HG02623 (cell line): ENCODE results near the gene TNPO3.
"Not testable (repeated sequence)": the region's sequence is repeated elsewhere in the genome, so short reads cannot be mapped to it uniquely, and the experiment has no call there.

Source experiments
- ATAC-seq: cut with Tn5 transposase; IDR thresholded peaks from one replicate; pipeline ENCODE4 v1.9.1; 2021; ENCODE audit warnings: moderate library complexity; ENCODE audit not compliant: unreplicated experiment

Gene TNPO3

DNA sequence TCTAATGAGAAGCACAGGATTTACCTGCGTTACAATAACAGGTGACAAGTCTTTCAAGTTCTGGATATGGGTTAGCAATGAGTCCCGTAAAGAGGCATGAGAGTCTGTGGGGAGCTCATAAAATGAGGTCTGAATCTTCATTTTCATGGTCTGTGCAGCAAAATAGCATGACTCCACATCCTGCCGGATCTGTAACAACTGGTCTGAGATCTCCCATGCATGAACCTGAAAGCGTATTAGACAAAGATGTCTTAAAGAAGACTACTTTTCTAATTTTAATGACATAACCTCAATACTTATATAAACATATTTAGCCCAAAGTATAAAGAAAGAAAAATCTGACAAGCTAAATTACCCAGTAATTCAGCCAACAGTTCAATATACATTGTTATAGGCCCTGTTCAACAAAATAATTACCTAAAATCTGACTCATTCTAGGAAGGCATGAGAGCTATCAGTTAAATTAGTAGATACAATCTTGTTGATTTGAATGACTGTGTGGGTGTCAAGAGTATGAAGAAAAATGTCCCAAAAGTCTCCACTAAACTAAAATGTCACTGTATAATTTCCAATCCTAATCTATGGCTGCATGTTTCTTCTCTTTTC, 36.9 kb downstream of the TNPO3 start:
- peak; percentile 57 for ATAC-seq

DNA sequence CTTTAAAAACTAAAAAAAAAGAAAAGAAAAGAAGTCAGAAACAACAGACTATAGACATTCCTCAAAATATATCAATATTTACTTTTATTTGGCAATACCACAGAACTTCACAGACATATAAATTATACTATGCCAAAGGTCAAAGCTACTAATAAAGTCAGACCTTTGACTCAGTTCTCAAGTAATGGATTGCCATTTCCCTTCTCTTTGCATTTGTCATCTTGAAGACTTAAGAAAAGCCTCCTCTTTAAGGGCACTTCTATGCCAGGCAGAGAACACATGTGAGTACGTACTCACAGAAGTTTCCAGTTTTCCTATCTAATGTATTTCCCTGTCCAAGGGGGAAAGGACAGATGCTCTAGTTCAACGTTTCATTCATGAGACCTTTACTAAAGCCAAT, 37.6 kb downstream of the TNPO3 start:
- no peak for ATAC-seq

DNA sequence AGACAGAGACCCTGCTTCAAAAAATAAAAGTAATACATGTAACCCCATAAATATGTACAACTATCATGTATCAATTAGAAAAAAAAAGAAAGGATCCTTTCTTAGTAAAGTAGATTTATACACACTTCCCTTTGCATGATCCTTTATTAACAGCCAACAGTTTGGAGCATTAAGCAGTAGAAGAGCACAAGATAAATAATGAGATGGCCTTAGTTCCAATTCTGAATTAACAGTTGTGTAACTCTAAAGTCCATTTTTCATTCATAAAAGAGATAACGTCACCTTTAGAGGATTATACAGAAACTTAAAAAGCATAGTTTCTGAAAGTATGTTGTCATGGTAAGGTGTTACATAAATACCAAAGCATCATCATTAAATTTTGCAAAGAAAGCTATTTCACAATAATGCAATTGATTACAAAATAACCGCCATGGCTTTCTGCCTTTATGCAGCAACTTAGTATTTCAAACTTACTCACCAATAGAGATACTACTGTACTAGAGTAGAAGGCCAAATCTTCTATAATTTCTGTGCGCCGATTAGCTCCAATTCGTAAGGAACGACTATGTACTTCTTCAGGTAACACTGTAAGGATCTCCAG, 40.3 kb downstream of the TNPO3 start:
- no peak for ATAC-seq

DNA sequence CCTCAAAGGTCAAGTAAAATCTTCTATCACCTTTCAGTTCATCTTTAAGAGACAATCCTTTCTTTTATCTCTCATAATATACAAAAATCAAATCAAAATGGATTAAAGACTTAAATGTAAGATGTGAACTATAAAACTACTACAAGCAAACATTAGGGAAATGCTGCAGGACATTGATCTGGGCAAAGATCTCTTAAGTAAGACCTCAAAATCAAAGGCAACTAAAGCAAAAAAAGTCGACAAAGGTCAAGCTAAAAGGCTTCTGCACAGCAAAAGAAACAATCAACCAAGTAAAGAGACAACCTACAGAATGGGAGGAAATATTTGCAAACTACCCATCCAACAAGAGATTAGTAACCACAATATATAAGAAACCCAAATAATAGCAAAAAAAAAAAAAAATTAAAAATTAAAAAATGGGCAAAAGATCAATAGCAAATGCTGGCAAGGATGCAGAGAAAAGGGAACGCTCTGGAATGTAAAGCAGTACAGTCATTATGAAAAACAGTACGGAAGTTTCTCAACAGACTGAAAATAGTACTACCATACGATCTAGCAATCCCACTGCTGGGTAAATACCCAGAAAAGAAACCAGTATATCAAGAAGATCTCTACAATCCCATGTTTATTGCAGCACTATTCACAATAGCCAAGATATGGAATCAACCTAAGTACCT, 41.7 kb downstream of the TNPO3 start:
- ATAC-seq, result no peak

DNA sequence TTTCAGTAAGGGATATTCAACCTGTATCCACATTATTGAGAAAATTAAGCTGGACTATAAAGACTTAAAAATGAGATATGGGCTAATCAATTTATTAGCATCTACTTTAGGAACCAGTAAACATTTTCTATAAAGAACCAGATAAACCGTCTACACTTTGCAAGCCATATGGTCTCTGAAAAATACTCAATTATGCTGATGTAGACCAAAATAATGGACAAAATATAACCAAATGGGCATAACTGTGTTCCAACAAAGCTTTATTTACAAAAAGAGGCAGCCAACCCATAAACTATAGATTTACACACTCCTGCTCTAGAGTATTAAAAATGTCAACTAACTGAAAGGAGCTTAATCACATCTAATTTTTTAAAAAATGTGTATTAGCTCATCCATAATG, 42.3 kb downstream of the TNPO3 start:
- ATAC-seq, result no peak

DNA sequence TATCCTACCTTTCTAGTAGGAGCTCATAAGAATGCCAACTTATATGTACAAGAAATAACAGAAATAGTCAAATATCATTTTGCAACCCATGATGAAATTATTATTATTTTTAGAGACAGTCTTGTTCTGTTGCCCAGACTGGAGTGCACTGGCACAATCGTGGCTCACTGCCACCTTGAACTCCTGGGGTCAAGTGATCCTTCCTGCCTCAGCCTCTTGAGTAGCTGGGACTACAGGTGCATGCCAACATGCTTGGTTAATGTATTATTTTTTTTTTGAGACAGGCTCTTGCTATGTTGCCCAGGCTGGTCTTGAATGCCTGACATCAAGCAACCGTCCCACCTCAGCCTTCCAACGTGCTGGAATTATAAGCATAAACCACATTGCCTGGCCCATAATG, 44.8 kb downstream of the TNPO3 start:
- no peak for ATAC-seq

DNA sequence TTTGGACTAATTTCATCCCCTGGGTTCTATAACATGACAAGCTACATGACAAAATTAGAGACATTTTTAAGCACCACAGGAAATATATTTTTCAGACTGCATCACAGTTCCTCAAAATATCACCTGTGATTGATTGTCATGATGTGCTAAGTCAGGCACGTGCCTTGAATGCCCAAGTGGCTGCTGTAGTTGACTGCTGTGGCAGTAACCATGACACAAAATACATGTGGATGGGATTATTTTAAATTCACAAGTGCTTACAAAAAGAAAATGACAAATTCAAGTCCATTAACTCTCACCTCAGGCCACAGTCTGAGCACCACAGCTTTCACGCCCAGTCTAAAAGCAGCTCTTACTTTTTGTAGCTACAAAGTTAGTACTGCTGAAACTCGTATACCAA, 45.5 kb downstream of the TNPO3 start:
- ATAC-seq, result peak; percentile 56

DNA sequence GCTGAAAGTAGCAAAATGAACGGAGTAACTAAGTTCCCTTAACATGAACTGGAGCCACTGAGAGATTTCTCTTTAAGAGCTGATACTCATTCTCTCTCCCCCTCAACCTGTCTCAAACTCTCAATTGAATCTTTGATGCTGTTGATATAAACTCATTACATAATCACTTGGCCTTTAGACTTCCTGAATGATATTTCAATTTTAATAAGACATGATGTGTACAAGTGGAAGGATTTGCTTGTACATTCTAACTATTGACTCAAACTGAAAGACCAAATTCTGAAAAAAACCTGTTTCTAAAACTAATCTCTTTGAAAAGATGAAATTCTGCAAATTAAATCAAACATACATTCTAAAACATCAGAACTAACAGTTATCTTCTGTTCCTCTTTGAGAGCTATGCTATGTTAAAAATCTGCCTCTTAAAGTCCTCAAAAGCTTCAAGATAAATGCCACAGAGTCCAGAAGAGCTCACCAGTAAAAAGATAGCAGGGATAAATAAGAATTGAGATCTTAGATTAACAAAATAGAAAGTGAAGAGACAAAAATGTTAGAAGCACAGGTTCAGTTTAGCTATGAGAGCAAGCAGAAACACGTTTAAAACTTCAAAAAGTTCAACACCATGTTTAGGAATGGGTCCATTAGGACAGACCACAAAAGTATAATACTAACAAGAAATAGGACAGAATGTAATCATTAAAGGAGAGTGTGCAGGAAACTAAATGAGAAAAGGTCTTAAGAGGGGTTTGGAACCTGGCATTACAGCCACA, 46.1 kb downstream of the TNPO3 start:
- peak; percentile 4 for ATAC-seq

DNA sequence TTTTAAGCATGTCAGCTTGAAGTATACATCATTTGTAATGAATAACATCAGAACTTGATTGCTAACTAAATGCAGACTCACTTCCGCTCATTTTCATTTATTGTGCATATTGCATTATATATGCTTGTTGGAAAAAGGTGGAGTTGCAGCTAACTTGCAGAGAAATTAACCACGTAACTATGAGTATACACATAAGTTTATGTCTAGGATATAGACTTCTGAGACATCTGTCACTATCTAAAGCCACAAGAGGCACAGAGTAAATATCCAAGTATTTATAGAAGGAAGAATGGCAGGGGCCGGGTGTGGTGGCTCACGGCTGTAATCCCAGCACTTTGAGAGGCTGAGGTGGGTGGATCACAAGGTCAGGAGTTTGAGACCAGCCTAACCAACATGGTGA, 47.3 kb downstream of the TNPO3 start:
- ATAC-seq, result no peak

DNA sequence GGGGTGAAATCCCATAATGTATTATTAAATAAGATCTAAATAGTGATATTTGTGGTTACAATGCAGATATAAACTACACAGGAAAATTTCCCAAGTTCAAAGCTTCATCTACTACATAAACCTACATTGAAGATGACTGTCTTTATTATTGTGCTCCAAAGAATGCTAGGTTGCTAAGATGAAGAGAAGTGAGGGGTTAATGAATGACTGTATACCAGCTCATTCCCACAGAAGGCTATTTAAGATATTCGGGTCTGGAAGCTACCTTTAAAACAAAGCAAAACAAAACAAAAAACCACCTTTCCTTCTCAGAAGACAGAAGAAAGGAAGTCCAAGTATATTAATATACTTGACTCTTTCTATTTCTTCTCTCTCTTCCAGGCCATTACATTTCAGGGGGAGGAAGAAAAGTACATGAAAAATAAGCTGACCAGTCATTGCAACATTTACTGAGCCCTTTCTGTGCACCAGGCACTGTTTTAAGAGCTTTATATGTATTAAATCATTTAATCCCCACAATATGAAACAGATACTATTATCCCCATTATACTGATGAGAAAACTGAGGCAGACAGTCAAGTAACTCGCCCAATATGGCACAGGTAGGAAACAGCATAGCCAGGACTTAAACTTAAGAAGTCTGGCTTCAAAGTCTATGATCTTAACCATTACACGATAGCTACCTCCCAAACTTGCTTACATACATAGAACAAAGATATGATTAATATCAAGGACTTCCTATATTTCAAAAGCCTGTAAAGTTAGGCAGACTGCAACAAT, 48.1 kb downstream of the TNPO3 start:
- no peak for ATAC-seq

DNA sequence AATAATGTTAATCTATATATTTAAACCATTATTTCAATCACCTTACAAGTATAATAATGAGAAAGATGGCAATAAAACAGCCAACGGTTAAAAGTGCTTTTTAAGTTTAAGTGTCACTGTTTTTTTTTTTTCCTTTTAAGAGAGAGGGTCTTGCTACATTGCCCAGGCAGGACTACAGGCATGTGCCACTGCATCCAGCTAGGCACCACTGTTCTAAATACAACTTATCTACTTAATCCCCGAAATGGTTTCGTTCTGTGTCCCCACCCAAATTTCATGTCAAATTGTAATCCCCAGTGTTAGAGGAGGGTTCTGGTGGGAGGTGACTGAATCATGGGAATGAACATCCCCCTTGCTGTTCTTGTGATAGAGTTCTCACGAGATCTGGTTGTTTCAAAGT, 49.7 kb downstream of the TNPO3 start:
- no peak for ATAC-seq

DNA sequence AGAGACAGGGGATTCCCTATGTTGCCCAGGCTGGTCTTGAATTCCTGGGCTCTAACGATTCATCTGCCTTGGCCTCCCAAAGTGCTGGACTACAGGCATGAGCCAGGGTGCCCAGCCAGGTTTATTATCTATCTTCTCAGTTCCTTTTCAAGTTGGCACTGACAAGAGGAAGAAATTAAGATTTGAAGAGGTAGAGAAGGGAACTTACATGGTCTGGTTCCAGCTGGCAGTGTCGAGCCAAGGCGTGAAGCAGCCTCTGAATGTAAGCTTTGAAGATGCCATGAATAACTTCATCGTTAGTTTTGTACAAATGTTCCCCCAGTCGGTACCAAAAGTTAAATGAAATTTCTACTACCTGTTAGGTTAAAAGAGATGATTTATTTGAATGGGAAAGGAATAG, 57.7 kb downstream of the TNPO3 start:
- ATAC-seq, result no peak

DNA sequence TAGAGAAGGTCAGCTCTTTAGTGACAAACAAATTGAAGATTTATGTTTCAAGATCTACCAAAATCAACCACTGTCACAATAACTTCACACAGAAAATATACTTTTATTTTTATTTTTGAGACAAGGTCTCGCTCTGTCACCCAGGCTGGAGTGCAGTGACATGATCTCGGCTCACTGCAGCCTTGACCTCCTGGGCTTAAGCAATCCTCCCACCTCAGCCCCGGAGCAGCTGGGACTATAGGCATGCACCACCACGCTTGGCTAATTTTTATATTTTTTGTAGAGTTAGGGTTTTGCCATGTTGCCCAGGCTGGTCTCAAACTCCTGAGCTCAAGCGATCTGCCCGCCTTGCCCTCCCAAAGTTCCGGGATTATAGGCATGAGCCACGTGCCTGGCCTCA, 60.4 kb downstream of the TNPO3 start:
- not testable (repeated sequence) for ATAC-seq

DNA sequence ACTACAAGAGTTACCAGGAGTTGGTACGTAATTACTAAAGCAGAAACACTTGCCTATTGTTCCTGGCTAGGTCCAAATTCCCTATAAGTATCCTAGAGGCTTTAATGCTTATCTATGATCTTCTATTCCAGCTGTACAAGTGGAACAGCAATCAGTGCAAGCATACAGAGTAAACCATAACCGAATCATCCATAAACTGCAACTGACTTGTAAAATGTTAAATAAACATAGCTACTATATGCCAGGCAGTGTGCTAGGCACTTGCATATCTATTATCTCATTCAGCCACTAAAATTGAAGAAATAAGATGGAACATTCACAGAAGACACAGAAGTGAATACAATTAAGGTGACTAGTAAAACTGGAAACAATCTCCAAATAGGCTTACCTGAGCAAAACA, 61.5 kb downstream of the TNPO3 start:
- no peak for ATAC-seq

DNA sequence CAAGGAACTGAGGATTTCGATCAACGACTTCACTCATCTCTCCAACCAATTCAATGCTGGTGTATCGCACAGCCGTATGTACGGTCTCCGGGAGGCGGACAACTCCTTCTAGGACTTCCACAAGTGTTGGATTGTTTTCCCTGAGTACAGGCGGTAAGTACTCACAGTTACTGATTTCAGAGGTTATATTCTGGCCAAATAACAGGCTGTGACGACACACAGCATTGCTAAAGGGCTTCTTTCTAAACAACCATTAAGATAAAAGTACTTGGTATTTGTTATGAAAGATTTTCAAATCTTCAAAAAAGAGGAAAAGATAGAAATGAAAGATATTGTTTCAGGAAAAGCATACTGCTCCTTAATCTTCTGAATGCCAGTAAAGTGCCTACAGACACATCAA, 65.0 kb downstream of the TNPO3 start:
- ATAC-seq, result no peak

DNA sequence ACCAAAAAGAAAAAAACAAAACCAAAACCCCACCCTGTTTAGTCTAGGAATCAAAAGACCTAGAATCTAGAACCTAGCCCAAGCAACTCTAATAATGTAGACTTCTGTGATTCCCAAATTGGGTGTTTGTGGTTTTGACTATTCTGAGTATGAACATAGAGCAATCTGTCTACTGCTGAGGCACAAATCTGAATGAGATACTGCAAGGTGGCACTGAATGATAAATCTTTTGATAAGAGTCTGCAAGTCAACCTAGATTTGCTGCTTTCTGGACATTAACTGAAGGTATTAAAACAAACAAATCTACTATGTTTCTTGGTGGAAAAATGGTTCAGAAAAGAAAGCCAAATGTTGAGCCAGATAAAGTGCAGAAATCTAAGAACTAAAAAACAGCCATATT, 66.5 kb downstream of the TNPO3 start:
- no peak for ATAC-seq

DNA sequence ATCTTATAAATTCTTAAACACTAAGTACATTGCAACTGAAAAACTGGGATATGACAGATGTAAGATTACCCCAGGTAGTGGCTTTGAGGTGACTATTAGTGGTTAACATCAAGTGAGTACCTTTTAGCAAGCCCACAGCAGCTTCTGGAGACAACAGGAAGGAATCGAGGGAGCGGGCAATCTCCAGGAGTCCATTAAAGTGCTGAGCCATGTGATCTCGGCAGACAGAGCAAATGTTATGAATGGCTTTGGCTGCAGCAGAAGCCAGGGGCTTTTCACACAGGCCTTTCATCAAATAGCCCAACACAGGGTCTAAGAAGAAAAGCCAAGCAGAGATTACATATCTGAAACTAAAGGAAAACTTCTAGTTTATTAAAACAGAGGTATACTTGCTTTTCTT, 68.3 kb downstream of the TNPO3 start:
- ATAC-seq, result no peak

DNA sequence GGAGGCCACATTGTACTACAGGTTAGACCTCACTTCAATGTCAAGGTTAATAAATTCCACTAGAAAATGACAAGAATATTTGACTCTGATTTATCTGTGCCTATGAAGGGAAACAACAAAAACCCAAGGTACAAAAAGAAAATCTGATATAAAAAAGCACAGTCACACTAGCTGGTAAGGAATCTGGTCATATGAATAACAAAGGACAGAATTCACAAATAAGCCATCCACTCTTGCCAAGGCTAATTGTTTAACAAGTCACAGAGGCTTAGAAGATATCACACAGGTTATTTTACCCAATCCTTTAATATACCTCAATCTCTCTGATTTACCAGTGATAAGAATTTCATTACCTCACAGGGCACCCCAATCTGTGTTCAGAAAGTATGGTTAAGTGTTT, 69.3 kb downstream of the TNPO3 start:
- ATAC-seq, result no peak

DNA sequence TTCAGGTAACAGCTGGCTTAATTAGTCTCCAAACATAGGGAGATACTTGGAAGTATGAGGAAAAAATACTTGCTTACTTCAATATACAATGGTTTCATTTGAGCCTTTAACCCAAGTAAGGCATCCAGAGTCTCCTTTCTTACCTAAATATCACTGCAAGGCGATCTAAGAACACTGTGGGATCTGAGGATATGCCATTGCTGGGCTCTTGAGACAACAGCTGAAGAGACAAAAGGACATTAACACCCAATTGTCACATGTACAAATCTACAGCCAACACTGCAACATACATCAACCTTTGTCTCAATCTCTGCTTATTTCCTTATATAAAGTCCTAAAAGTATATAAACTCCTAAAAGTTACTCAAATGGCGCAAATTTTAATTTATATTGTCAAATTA, 72.8 kb downstream of the TNPO3 start:
- ATAC-seq, result no peak

DNA sequence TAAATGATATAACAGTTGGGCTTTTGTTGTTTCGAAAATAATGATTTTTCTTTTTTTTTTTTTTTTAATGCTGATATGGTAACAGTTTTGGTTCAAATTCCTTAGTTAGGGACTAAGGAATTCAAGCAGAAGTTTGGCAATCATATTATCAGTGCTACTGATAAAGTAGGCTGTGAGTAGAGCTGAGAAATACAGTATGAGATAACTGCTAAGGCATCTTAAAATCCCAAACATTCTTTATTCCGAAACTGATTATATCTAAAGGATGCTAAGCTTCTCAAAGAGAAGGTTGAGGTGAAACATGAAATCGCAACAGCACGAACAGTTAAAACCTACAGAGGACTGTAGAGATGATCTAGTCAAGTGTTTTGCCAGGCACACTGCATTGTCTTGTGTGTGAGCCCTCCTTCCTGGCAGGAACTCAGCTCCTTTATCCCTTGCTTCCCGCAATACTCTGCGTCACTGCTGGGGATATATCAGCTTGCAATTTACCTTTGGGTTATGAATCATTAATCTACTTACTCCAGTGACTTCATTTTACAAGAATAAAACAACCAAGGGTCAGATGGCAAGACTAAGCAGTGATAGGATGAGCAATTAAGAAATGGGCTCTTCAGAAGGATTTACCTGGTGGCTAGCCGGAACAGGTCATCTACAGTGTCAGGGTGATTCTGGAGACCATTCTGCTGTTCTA, 80.5 kb downstream of the TNPO3 start:
- ATAC-seq, result no peak

DNA sequence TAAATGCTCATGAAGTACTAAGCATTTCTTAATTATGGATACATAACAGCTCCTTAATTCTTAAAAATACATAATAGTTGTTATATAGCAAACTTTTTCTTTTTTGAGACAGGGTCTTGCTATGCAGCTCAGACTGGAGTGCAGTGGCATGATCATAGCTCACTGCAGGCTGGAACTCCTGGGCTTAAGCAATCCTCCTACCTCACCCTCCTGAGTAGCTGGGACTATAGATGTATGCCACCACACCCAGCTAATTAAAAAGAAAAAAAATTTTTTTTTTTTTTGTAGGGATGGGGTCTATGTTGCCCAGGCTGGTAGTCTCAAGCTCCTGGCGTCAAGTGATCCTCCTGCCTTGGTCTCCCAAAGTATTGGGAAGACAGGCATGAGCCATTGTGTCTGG, 86.3 kb downstream of the TNPO3 start:
- no peak for ATAC-seq
